ENCODE data around the gene ISX.

The ISX gene

DNA sequence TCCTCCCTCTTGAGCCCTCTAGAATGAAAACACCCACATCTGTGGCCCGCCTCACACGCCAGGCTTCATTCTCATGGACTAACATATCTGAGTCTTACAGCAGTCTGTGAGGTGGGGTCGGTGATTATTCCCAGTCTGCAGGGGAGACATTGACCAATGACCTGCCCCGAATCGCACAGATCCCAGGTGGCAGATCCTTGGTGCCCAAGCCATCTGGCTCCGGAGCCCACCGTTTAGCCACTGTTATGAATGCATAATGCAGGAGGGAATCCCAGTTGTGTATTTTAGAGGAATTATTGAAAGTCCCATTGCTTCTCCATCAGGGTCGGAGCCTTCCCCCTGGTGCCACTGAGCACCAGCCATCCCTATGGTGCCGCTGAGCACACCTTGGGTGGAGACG is 47.4 kb downstream of the ISX start:
- DNase-seq (ENCODE audit: low read depth in 3 of 3): no peak

DNA sequence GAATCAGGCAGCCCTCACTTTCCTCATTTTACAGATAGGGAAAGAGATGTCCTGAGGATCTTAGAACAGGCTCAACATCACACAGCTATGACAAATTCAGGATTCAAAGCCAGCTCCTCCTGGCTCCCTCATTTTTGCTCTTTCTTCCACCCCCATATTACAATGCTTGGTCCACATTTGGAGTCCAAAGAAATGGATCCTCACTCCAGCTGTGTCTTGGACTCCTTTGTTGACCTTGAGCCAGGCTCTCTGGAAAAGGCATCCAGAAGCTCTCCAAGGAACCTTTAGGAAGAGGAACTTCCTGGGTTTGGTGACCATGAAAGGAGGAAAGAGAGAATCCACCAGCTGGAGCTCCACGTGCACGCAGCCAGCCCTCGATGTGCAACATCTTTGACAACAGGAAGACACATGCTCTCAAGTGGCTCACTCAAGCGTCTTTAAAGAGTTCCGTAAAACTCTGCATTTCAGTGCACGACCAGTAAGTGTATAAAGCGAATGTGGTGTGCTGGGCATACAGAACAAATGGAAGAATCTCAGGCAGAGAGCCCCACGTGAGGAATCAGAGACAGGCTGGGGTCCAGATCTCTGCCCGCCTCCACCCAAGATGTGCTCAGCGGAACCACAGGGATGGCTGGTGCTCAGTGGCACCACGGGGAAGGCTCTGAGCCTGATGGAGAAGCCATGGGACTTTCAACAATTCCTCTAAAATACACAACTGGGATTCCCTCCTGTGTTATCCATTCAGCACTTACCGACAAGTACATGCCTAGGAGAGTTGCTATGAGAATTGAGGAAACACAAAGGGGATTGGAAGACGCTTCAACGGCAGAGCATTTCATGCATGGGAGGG is 48.4 kb downstream of the ISX start:
- no peak for DNase-seq (ENCODE audit: low read depth in 3 of 3)

DNA sequence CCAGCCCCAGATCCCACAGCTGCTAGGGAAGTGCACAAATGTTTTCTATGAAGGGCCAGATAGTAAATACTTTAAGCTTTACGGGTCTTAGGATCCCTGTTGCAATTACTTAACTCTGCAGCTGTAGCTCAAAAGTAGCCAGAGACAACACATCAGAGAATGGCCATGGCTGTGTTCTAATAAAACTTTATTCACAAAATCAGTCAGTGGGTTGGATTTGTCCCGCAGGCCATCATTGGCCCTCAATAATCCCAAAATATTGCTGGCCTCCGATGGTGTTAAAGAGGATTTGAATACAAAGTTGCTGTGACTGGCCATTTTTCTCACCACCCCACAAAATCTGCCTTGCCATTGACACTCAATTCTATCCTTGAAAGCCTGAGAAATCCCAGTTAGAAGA is 49.6 kb downstream of the ISX start:
- DNase-seq (ENCODE audit: low read depth in 3 of 3): no peak

DNA sequence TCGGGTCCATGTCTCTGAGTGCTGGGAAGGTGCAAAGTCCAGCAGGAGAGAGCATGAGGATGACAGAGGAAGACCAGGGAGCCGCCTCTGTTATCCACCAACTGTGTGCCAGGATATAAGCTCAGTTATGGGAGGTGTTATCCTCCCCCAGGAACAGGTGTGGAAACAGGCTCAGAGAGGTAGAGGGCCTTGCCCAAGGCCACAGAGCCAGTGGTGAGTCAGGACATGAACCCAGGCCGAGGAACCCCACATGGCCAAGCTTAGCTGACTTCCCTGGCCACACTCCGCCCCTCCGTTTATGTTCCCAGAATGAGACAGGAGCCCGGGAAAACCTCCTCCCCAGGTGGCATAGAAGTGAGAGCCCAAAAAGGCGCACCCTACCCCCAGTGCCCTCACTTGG is 50.3 kb downstream of the ISX start:
- no peak for DNase-seq (ENCODE audit: low read depth in 3 of 3)

DNA sequence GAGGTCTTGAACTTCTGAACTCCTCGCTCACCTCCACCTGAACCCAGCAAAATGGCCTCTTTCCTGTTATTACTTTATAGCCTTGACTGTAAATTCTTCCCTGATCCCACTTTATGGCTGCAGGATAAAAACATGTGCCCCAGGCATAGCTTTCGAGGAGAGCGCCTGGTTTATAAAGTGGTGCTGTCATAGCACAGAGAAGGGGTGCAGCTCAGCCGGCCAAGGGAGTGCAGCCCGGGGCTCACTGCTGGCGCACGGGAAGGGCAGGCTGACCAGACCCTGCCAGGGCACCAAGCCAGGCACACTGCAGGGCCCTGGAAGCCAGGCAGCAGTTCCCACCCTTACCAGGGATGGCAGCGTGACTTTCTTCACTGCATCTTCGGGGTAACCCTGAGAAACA is 50.9 kb downstream of the ISX start:
- DNase-seq (ENCODE audit: low read depth in 3 of 3): no peak

DNA sequence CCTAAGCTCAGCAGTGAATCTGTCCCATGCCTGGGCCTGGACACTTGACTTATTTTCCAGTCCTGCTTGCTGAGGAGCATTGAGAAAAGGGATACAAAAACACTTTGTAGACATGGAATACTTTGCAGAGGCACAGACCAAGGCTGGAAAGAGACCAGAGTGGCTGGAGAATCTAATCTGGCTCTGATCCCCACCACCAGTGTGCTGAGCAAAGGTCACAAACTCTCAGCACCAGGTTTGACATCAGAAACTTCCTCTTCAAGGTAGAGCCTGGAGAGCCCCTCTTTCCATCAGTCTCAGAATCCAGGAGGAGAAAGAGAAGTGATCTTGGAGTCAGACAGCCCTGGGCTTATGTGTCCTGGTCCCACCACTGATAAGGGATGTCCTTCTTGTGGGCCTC is 53.5 kb downstream of the ISX start:
- no peak for DNase-seq (ENCODE audit: low read depth in 3 of 3)

DNA sequence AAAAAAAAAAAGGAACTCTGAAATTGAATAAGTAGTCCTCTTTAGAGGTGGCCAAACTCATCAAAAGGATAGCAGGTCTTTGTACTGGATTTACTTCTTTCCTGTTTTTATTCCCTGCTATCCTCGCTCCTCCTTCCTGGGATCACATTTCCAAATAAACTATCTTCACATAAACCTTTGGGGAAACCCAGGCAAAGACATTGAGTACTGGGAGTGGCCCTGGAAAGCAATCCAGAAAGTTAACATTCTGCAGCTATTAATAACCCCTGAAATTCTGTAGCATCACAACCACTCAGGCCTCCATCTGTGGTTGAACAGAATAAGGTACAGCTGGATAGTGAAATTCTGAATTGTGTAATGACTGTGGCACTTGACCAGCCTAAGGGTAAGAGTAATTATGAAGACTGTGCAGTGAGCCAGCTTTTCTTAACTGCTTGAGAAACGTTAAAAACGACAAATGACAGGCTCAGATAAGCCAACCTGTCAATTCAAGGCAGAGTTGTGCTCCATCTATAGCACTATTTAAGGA is 58.8 kb downstream of the ISX start:
- DNase-seq (ENCODE audit: low read depth in 3 of 3): no peak

DNA sequence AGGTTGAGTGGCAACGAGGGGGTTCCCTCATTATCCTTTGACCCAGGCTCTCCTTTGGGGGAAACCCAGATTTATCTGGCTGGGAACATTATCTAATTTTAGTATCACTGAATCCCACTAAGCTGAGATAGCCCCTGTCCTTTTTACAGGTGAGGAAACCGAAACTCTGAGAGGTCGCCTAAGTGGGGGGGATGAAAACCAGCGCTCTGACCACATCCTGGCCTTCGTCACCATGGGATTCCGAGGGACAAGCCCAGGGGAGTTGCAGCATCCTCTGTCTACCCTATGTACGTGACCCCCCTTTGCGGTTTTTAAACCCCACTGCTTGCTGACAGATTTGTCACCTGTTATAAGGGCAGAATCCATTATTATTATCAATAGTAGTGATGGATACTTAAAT is 61.0 kb downstream of the ISX start:
- DNase-seq (ENCODE audit: low read depth in 3 of 3): no peak

DNA sequence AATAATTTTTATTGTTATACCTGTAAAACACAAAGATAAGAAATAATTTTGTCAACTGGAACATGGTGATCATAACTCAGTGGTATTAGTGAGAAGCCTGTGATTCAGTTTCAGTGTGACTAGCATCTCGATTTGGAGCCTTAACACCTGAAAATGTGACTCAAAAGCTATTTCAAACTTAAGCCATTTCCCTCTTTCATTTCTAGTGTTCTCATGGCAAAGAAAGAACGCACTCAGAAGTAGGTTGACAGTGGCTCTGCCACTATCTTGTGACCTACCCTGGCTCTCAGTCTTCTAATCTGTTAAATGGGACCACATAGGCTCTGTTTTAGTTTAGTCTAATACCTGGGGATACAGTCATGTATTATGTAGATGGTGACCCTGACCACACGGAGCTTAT is 62.7 kb downstream of the ISX start:
- DNase-seq (ENCODE audit: low read depth in 3 of 3): no peak

DNA sequence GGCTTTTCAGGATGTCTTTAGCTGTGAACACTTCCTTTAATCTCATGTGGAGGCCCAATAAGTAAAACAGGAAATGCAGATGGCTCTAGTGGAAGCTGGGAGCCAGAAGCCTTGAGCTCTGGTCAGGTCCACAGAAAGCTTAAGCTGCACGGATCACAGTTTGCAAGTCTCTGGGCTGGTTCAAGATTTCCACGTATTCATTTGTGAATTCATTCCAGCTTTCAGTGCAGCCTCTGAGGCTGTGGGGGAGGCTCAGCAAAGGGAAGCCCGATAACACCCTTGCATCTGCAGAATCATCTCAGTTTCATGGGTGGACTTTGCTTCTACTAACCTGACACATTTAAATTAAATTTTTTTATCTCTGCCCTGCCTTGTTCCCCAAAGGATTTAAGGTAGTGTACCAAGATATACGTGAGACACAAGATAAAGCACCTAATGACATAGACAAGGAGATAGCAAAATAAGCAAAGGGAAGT is 65.6 kb downstream of the ISX start:
- no peak for DNase-seq (ENCODE audit: low read depth in 3 of 3)

DNA sequence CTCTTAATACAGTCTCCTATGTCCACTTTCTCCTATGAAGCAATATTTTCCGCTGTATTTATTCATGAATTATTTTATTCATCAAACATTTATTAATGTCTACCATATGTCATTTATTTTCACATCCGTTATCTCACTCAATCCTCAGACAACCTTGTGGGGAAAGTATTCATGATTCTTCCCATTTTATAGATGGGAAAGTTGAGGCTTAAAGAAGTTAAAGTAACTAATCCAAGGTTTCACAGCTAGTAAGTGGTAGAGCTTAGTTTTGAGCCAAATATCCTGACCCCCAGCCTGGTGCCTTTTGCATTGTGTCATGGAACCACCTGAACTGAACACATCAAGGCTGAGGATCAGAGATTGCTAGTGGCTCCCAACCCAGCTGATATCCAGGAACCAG is 66.6 kb downstream of the ISX start:
- no peak for DNase-seq (ENCODE audit: low read depth in 3 of 3)

DNA sequence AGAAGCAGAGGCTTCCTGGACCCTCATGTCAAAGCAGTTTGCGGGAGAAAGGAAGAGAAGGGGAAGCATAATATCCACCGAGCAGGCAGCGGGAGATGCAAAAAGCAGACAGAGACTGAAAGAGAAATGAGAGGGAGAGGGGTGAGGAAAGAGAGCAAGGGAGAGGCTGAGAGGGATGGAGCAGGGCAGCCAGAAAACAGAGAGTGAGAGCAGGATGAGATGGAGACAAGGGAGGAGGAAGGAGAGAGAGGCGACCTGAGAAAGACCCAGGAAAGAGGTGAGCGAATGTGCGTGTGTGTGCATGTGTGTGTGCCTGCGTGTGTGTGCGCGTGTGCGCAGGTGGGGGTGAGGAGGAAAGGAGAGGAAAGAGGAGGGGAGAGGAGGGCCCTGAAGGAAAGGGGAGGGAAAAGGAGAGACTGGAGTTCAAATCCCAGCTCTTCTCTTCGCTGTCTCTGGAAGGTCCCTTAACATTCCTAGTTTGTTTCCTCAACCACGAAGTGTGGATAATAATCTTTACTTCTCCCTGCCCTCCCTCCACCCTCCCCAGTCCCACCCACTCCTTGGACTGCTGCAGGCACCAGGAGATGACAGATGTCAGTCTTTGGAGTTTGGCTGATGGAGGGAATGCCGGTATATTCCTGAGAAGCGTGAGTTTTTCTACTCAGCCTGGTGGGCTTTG is 67.9 kb downstream of the ISX start:
- no peak for DNase-seq (ENCODE audit: low read depth in 3 of 3)

DNA sequence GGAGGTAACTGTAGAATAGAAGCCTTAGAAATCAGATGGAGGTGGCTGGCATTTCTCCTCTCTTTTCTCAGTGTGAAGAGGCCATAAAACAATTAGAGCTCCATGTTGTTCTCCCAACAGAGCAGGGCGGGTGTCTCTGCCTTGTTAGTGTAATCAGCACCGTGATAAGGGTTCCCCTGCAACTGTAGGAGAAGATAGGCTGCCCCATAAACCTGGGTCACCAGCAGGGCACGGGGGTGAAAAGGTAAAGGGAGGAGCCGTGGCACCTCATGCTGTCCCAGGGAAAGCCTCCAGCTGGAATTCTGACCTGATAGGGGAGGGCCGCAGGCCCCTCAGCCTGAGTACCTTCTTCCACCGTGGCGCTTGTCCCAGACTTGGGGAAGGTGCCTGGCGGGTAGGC is 68.7 kb downstream of the ISX start:
- no peak for DNase-seq (ENCODE audit: low read depth in 3 of 3)

DNA sequence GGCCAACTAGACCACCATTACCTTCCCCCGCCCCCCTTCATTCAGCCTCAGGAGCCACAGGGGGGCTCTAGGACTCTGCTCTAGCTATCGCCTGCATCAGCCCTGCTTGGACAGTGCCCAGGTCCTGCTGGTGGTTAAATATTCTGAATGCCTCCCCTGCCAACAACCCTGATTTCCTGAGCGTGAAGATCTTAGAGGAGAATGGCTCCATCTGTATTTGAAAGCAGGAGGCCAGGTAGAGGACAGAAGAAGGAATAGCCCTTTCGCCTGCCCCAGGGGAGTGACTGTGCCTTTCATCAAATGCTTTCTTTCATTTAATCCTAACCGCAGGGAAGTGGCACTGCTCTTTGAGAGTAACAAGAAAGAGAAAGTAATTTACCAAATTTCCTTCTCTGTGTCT is 69.2 kb downstream of the ISX start:
- DNase-seq (ENCODE audit: low read depth in 3 of 3): no peak

Measured in stimulated activated CD4-positive, alpha-beta T cell treated with anti-CD3 and anti-CD28 coated beads, TNF-alpha, amount 100 ng/mL, for 48 hours (primary cell).